ENCODE measurements around the gene RIT2.
"Not testable (repeated sequence)": the region's sequence is repeated elsewhere in the genome, so short reads cannot be mapped to it uniquely, and the experiment has no call there.

DNA sequence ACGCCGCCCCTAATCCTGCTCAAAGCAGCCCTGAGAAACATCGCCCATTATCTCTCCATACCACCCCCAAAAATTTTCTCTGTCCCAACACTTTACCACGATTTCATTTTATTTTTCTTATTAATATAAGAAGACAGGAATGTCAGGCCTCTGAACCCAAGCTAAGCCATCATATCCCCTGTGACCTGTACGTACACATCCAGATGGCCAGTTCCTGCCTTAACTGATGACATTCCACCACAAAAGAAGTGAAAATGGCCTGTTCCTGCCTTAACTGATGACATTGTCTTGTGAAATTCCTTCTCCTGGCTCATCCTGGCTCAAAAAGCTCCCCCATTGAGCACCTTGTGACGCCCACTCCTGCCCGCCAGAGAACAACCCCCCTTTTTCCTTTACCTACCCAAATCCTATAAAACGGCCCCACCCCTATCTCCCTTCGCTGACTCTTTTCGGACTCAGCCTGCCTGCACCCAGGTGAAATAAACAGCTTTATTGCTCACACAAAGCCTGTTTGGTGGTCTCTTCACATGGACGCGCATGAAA, 373.6 kb downstream of the RIT2 start:
- TF ChIP-seq, protein P1, sequence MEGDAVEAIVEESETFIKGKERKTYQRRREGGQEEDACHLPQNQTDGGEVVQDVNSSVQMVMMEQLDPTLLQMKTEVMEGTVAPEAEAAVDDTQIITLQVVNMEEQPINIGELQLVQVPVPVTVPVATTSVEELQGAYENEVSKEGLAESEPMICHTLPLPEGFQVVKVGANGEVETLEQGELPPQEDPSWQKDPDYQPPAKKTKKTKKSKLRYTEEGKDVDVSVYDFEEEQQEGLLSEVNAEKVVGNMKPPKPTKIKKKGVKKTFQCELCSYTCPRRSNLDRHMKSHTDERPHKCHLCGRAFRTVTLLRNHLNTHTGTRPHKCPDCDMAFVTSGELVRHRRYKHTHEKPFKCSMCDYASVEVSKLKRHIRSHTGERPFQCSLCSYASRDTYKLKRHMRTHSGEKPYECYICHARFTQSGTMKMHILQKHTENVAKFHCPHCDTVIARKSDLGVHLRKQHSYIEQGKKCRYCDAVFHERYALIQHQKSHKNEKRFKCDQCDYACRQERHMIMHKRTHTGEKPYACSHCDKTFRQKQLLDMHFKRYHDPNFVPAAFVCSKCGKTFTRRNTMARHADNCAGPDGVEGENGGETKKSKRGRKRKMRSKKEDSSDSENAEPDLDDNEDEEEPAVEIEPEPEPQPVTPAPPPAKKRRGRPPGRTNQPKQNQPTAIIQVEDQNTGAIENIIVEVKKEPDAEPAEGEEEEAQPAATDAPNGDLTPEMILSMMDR (IDR thresholded peaks at IDR 0.05) = not testable (repeated sequence)
- not testable (repeated sequence) for TF ChIP-seq POLR2A (IDR thresholded peaks at IDR 0.05)
